ENCODE data around the gene NDUFB10.

NDUFB10 gene

GRCh38 chr16:2005646-2006045 is 46.3 kb downstream of the NDUFB10 start:
- H3K4me3 ChIP-seq (ENCODE audit: low read depth, low read length) = no peak overlapping the region
- TF ChIP-seq CTCF (IDR thresholded peaks at IDR 0.05; ENCODE audit: borderline replicate concordance, insufficient read depth, low read depth, low read length) = 0 out of 2 replicates have a peak, but pooled peaks have one; percentile 15

- H3K4me3 ChIP-seq (ENCODE audit: low read depth, low read length) = no peak overlapping the region
- no peak for TF ChIP-seq CTCF (IDR thresholded peaks at IDR 0.05; ENCODE audit: borderline replicate concordance, insufficient read depth, low read depth, low read length)
Measured at GRCh38 chr16:2006317-2006716, 47.0 kb downstream of the NDUFB10 start.

- no peak for TF ChIP-seq CTCF (IDR thresholded peaks at IDR 0.05; ENCODE audit: borderline replicate concordance, insufficient read depth, low read depth, low read length)
- H3K4me3 ChIP-seq (ENCODE audit: low read depth, low read length) = peak overlapping the region; percentile 73
Measured at GRCh38 chr16:2007081-2007836, 47.9 kb downstream of the NDUFB10 start.

GRCh38 chr16:2008009-2008526 is 48.7 kb downstream of the NDUFB10 start:
- TF ChIP-seq CTCF (IDR thresholded peaks at IDR 0.05; ENCODE audit: borderline replicate concordance, insufficient read depth, low read depth, low read length) = no peak
- H3K4me3 ChIP-seq (ENCODE audit: low read depth, low read length) = peak overlapping the region; percentile 73

- no peak for TF ChIP-seq CTCF (IDR thresholded peaks at IDR 0.05; ENCODE audit: borderline replicate concordance, insufficient read depth, low read depth, low read length)
- H3K4me3 ChIP-seq (ENCODE audit: low read depth, low read length) = peak overlapping the region; percentile 73
Measured at GRCh38 chr16:2008631-2009163, 49.4 kb downstream of the NDUFB10 start.

GRCh38 chr16:2009164-2009711 is 49.9 kb downstream of the NDUFB10 start:
- H3K4me3 ChIP-seq (ENCODE audit: low read depth, low read length) = peak overlapping the region; percentile 73
- TF ChIP-seq CTCF (IDR thresholded peaks at IDR 0.05; ENCODE audit: borderline replicate concordance, insufficient read depth, low read depth, low read length) = no peak
